A549 (cell line): ENCODE data around the gene PITX3. TPM values are rescaled to one million over a fixed set of nuclear protein-coding genes. Genes with fewer than 3 reads are reported as not detected.

Source experiments
- ATAC-seq, 2 experiments: fragments of 200-7000 bp in 1 of 2; fragments of >200 bp in 1 of 2; cut with Nextera tagmentation in 1 of 2; cut with Tn5 transposase in 1 of 2; 3 replicates each; pipeline versions ENCODE4 v1.8.0 to v1.9.1; 2018 to 2020; ENCODE audit warnings: mild to moderate bottlenecking in 1 of 2, moderate library complexity in 1 of 2
- CTCF ChIA-PET: fragments of 300-600 bp; sonication (Branson Sonifier 250); formaldehyde crosslinking; extraction: SDS; loops from one replicate; lab custom pipeline; 2021; ENCODE audit warnings: antibody characterized with exemption, inconsistent platforms; lab: Yijun Ruan, JAX
- POLR2A ChIA-PET: fragments of 350-600 bp; formaldehyde crosslinking; extraction: SDS; loops from one replicate; lab custom pipeline; 2021; ENCODE audit warnings: antibody characterized with exemption, inconsistent platforms; lab: Yijun Ruan, JAX
- DNase-seq, 2 experiments: peaks; one replicate each; pipeline versions ENCODE4 v3.0.0 to v3.0.0-alpha.2; 2011 to 2016; ENCODE audit warnings: low read depth in 1 of 2, low spot score in 1 of 2
- FAIRE-seq: peaks from 2 replicates; lab custom pipeline; 2011; peaks lifted over from hg19 to GRCh38; lab: Jason Lieb, UNC
- H3K27ac ChIP-seq, 2 experiments: fragments of >200 bp; sonication (Bioruptor Twin); formaldehyde crosslinking; 3 replicates each; pipeline ENCODE4 v1.5.1; 2016 to 2017
- H3K4me1 ChIP-seq: fragments of >200 bp; sonication (Bioruptor Twin); formaldehyde crosslinking; 3 replicates; pipeline ENCODE4 v1.6.1; 2016
- H3K4me2 ChIP-seq: fragments of >200 bp; sonication (Bioruptor Twin); formaldehyde crosslinking; 3 replicates; pipeline ENCODE4 v1.6.1; 2016
- H3K4me3 ChIP-seq: fragments of >200 bp; sonication (Bioruptor Twin); formaldehyde crosslinking; 3 replicates; pipeline ENCODE4 v1.5.1; 2016
- H3K9me3 ChIP-seq: fragments of >200 bp; sonication (Bioruptor Twin); formaldehyde crosslinking; 3 replicates; pipeline ENCODE4 v1.6.1; 2016
- CBX2 ChIP-seq: fragments of 200-600 bp; sonication (generic); IDR thresholded peaks from 2 replicates; pipeline ENCODE4 v1.6.1; 2016; ENCODE audit warnings: low read depth, mild to moderate bottlenecking, borderline replicate concordance
- CBX8 ChIP-seq: fragments of 200-600 bp; sonication (generic); IDR thresholded peaks from 2 replicates; pipeline ENCODE4 v1.6.1; 2016
- CEBPB ChIP-seq, 2 experiments: fragments of >200 bp in 1 of 2; sonication (Bioruptor Twin) in 1 of 2; formaldehyde crosslinking in 1 of 2; IDR thresholded peaks; 2 replicates each; pipeline ENCODE4 v1.6.1; 2012 to 2016
- CHD2 ChIP-seq: fragments of 150-350 bp; IDR thresholded peaks from 2 replicates; pipeline ENCODE4 v1.6.1; 2014; ENCODE audit warnings: low read length; ENCODE audit not compliant: partially characterized antibody
- E2F6 ChIP-seq: IDR thresholded peaks from 2 replicates; pipeline ENCODE4 v1.6.1; 2012; ENCODE audit warnings: low read depth, borderline replicate concordance
- ELK1 ChIP-seq: fragments of 150-350 bp; IDR thresholded peaks from 2 replicates; pipeline ENCODE4 v1.6.1; 2014; ENCODE audit warnings: low read depth, mild to moderate bottlenecking, low read length
- EP300 ChIP-seq, 2 experiments: fragments of >200 bp; sonication (Bioruptor Twin); formaldehyde crosslinking; IDR thresholded peaks; 2 replicates in 1 of 2; 3 replicates in 1 of 2; pipeline ENCODE4 v1.6.1; 2016 to 2017
- ESRRA ChIP-seq: fragments of 150-350 bp; IDR thresholded peaks from 2 replicates; pipeline ENCODE4 v1.6.1; 2014; ENCODE audit warnings: mild to moderate bottlenecking, low read length, borderline replicate concordance
- FOSL2 ChIP-seq, 2 experiments: fragments of 450-650 bp in 1 of 2; fragments of >200 bp in 1 of 2; sonication (Bioruptor Twin) in 1 of 2; formaldehyde crosslinking; IDR thresholded peaks; 2 replicates each; pipeline versions ENCODE4 v1.5.0 to v1.6.1; 2016 to 2020; ENCODE audit warnings: mild to moderate bottlenecking in 1 of 2, moderate library complexity in 1 of 2
- HEYL ChIP-seq: fragments of 250-450 bp; sonication (Bioruptor Pico); IDR thresholded peaks from 2 replicates; pipeline ENCODE4 v1.8.0; 2021; ENCODE audit warnings: mild to moderate bottlenecking, moderate library complexity
- KDM5A ChIP-seq: fragments of 200-600 bp; sonication (generic); IDR thresholded peaks from 2 replicates; pipeline ENCODE4 v1.6.1; 2016; ENCODE audit warnings: antibody characterized with exemption, mild to moderate bottlenecking
- MAFK ChIP-seq: fragments of 450-650 bp; IDR thresholded peaks from 2 replicates; pipeline ENCODE4 v1.6.1; 2014; ENCODE audit not compliant: partially characterized antibody
- MAX ChIP-seq: IDR thresholded peaks from 2 replicates; pipeline ENCODE4 v1.6.1; 2012
- MYC ChIP-seq: IDR thresholded peaks from 2 replicates; pipeline ENCODE4 v1.6.1; 2012; ENCODE audit warnings: mild to moderate bottlenecking, inconsistent platforms, low read length, improper control_type of control experiment, borderline replicate concordance
- NFE2L2 ChIP-seq: fragments of 150-350 bp; conservative IDR thresholded peaks from 2 replicates; pipeline ENCODE4 v1.6.1; 2014; ENCODE audit warnings: low read length
- NPAS2 ChIP-seq: fragments of 250-450 bp; sonication (Bioruptor Pico); IDR thresholded peaks from 2 replicates; pipeline ENCODE4 v1.8.0; 2022; ENCODE audit warnings: mild to moderate bottlenecking, moderate library complexity, borderline replicate concordance
- NR3C1 ChIP-seq: fragments of >200 bp; sonication (Bioruptor Twin); formaldehyde crosslinking; IDR thresholded peaks from 3 replicates; pipeline ENCODE4 v1.6.1; 2017
- PHF8 ChIP-seq: fragments of 200-600 bp; sonication (generic); IDR thresholded peaks from 2 replicates; pipeline ENCODE4 v1.6.1; 2016; ENCODE audit warnings: low read depth, mild to moderate bottlenecking, antibody characterized with exemption, moderate library complexity, borderline replicate concordance
- POLR2A ChIP-seq: IDR thresholded peaks from 2 replicates; pipeline ENCODE4 v1.6.1; 2012; ENCODE audit warnings: mild to moderate bottlenecking, low read length
- POLR2AphosphoS2 ChIP-seq: conservative IDR thresholded peaks from 2 replicates; pipeline ENCODE4 v1.6.1; 2012; ENCODE audit warnings: low read length, improper control_type of control experiment, inconsistent platforms
- RAD21 ChIP-seq, 2 experiments: fragments of >200 bp in 1 of 2; sonication (Bioruptor Twin) in 1 of 2; formaldehyde crosslinking in 1 of 2; IDR thresholded peaks in 1 of 2; conservative IDR thresholded peaks in 1 of 2; 2 replicates in 1 of 2; 3 replicates in 1 of 2; pipeline ENCODE4 v1.6.1; 2012 to 2018; ENCODE audit warnings: inconsistent platforms in 1 of 2
- RARB ChIP-seq: fragments of 250-450 bp; sonication (Bioruptor Pico); IDR thresholded peaks from 2 replicates; pipeline ENCODE4 v1.8.0; 2021; ENCODE audit warnings: mild to moderate bottlenecking, moderate library complexity
- RCOR1 ChIP-seq: fragments of 150-350 bp; IDR thresholded peaks from 2 replicates; pipeline ENCODE4 v1.6.1; 2014; ENCODE audit warnings: antibody characterized with exemption, low read length, low read depth
- RFX5 ChIP-seq: fragments of 450-650 bp; IDR thresholded peaks from 2 replicates; pipeline ENCODE4 v1.7.1; 2014; ENCODE audit warnings: antibody characterized with exemption, mild to moderate bottlenecking, moderate library complexity
- SMC3 ChIP-seq: fragments of >200 bp; sonication (Bioruptor Twin); formaldehyde crosslinking; IDR thresholded peaks from 3 replicates; pipeline ENCODE4 v1.6.1; 2018; ENCODE audit warnings: inconsistent platforms
- TFCP2L1 ChIP-seq: fragments of 250-450 bp; sonication (Bioruptor Pico); IDR thresholded peaks from 2 replicates; pipeline ENCODE4 v1.5.0; 2021; ENCODE audit warnings: mild to moderate bottlenecking
- TP53 ChIP-seq: fragments of 250-450 bp; sonication (Bioruptor Pico); IDR thresholded peaks from 2 replicates; pipeline ENCODE4 v1.5.0; 2021; ENCODE audit warnings: mild to moderate bottlenecking, moderate library complexity
- ZC3H11A ChIP-seq: fragments of 450-650 bp; IDR thresholded peaks from 2 replicates; pipeline ENCODE4 v1.6.1; 2014; ENCODE audit warnings: antibody characterized with exemption, mild to moderate bottlenecking
- ZNF302 ChIP-seq: fragments of 250-450 bp; sonication (Bioruptor Pico); IDR thresholded peaks from 2 replicates; pipeline ENCODE4 v1.9.0; 2021; ENCODE audit warnings: inconsistent platforms, mild to moderate bottlenecking, moderate library complexity
- ZSCAN20 ChIP-seq: fragments of 250-450 bp; sonication (Bioruptor Pico); IDR thresholded peaks from 2 replicates; pipeline ENCODE4 v1.8.0; 2022; ENCODE audit warnings: mild to moderate bottlenecking, moderate library complexity
- WGBS: methylation state at CpG from one replicate; pipeline ENCODE4 v1.1.6; 2017; ENCODE audit errors: missing lambda C conversion rate; 5-methylcytosine and 5-hydroxymethylcytosine counted together
- polyA plus RNA-seq, 4 experiments: library from polyadenylated mRNA; depleted of rRNA in 3 of 4; stranded (reverse); fragments of >200 nt; fragmentation: RNase III in 1 of 4; extraction: RNeasy Plus Mini Kit Qiagen cat#74134 plus additional on column Dnase treatment in 1 of 4; gene quantifications; 2 replicates in 3 of 4; 3 replicates in 1 of 4; pipeline ENCODE4 v1.2.3, GENCODE V29; 2011 to 2017
- TF ChIP-seq, protein P1 (sequence below): fragments of 450-650 bp; IDR thresholded peaks from 2 replicates; pipeline ENCODE4 v1.6.1; 2014; ENCODE audit warnings: antibody characterized with exemption
- TF ChIP-seq, protein P2 (sequence below): fragments of >200 bp; sonication (Bioruptor Twin); formaldehyde crosslinking; IDR thresholded peaks from 2 replicates; pipeline ENCODE4 v1.6.1; 2016
- TF ChIP-seq, protein P3 (sequence below): fragments of >200 bp; sonication (Bioruptor Twin); formaldehyde crosslinking; IDR thresholded peaks from 3 replicates; pipeline ENCODE4 v1.5.1; 2016

The PITX3 gene
- polyA plus RNA-seq, 2 of the 4 experiments (the other 2 are of a cell fraction): 0.09 TPM; not detected in 1

DNA sequence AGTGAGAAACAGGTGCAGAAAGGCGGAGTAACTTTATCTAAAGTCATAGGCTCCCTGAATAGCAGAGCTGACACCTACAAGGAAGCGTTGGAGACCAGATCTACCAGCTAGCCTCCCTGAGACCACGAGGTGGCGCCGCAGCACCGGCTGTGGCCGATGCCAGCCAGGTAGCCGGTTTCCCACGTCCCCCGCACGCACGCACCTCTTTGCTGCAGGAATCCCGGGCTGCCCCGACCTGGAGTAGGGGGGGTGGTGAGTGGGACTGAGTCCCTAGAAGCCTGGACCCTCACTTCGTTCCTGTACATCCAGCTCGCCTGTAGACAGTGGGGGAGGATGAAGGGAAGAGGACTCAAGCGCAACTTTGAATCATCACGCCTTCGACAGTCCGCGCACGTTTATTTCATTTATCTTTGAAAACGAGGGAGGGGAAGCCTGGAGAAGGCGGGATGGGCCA, 11.5 kb downstream of the PITX3 start:
- peak overlapping the region in 1 of 2 experiments; percentile 72; a peak in 3 of 6 replicates for H3K27ac ChIP-seq
- H3K9me3 ChIP-seq: no peaks in the 10 kb centered on the region
- WGBS: 6% methylated on average over 24 of the region's 24 CpGs
- POLR2A ChIA-PET: interaction anchor here (0.6 to 2.0 kb wide), 6 partner anchors 15 to 169 kb away, joined by 3 to 7 read pairs (median 4); partner anchors contain the start of genes GBF1 and NFKB2
- peak; percentile 78 for FAIRE-seq
- TF ChIP-seq SMC3 (peak; percentile 91), EP300 (IDR thresholded peaks at IDR 0.05) (no peak), NPAS2 (CRISPR knock-in tag) (no peak), ZSCAN20 (CRISPR knock-in tag) (no peak), MYC (no peak), CHD2 (no peak), ZNF302 (CRISPR knock-in tag) (no peak), POLR2A (no peak), PHF8 (no peak), FOSL2 (IDR thresholded peaks at IDR 0.05) (no peak), FOSL2 (CRISPR knock-in tag; IDR thresholded peaks at IDR 0.05) (no peak), CBX8 (no peak), RFX5 (no peak), POLR2AphosphoS2 (no peak), RCOR1 (no peak), CEBPB (IDR thresholded peaks at IDR 0.05) (no peak; a peak in 1 of 4 replicates), HEYL (CRISPR knock-in tag) (no peak), TFCP2L1 (CRISPR knock-in tag) (no peak), MAFK (no peak), RARB (no peak), RAD21 (conservative IDR thresholded peaks at IDR 0.05 in 1 of 2, IDR thresholded peaks at IDR 0.05 in 1 of 2) (peak; percentile 98 to 99), ELK1 (no peak), KDM5A (no peak), E2F6 (peak; percentile 92), ESRRA (no peak), NR3C1 (no peak), TP53 (CRISPR knock-in tag) (no peak), MAX (peak; percentile 84), CBX2 (no peak), NFE2L2 (no peak), ZC3H11A (no peak; the same call in 1 of the 2 replicates)
- TF ChIP-seq, protein P1, sequence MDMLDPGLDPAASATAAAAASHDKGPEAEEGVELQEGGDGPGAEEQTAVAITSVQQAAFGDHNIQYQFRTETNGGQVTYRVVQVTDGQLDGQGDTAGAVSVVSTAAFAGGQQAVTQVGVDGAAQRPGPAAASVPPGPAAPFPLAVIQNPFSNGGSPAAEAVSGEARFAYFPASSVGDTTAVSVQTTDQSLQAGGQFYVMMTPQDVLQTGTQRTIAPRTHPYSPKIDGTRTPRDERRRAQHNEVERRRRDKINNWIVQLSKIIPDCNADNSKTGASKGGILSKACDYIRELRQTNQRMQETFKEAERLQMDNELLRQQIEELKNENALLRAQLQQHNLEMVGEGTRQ: no peak
- TF ChIP-seq, protein P2, sequence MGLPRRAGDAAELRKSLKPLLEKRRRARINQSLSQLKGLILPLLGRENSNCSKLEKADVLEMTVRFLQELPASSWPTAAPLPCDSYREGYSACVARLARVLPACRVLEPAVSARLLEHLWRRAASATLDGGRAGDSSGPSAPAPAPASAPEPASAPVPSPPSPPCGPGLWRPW: no peak
- TF ChIP-seq, protein P3, sequence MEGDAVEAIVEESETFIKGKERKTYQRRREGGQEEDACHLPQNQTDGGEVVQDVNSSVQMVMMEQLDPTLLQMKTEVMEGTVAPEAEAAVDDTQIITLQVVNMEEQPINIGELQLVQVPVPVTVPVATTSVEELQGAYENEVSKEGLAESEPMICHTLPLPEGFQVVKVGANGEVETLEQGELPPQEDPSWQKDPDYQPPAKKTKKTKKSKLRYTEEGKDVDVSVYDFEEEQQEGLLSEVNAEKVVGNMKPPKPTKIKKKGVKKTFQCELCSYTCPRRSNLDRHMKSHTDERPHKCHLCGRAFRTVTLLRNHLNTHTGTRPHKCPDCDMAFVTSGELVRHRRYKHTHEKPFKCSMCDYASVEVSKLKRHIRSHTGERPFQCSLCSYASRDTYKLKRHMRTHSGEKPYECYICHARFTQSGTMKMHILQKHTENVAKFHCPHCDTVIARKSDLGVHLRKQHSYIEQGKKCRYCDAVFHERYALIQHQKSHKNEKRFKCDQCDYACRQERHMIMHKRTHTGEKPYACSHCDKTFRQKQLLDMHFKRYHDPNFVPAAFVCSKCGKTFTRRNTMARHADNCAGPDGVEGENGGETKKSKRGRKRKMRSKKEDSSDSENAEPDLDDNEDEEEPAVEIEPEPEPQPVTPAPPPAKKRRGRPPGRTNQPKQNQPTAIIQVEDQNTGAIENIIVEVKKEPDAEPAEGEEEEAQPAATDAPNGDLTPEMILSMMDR: peak; percentile 97
- H3K4me1 ChIP-seq: peaks cover 25% of the 10 kb centered on the region
- H3K4me2 ChIP-seq: peak overlapping the region; percentile 99
- H3K4me3 ChIP-seq: peak overlapping the region; percentile 47
- CTCF ChIA-PET: interaction anchor here (0.7 to 24.2 kb wide), 65 partner anchors 9 to 414 kb away, joined by 3 to 886 read pairs (median 7); partner anchors contain the start of genes C10orf95, FBXL15, GBF1 and NFKB2
- peak; percentile 85 to 88 for DNase-seq
- peak; percentile 45 to 66; a peak in 5 of 6 replicates for ATAC-seq
